Endothelial cell of umbilical vein (primary cell): ENCODE measurements around the gene TMEM109. TPM values are rescaled to one million over a fixed set of nuclear protein-coding genes. Genes with fewer than 3 reads are reported as not detected.

ENCODE experiments used
- BruUV-seq: library from RNA; stranded (reverse); fragments of 400-500 nt; replicated peaks from 2 replicates; lab custom pipeline; 2021; lab: Mats Ljungman, UMichigan
- CTCF ChIA-PET: fragments of 300-600, 350-600 bp; sonication (Branson Sonifier 250); formaldehyde crosslinking; loops from one replicate; lab custom pipeline; 2021; ENCODE audit warnings: antibody characterized with exemption, inconsistent platforms; lab: Charles Lee
- POLR2A ChIA-PET: fragments of 300-600, 350-600 bp; sonication (Branson Sonifier 250); formaldehyde crosslinking; loops from one replicate; lab custom pipeline; 2021; ENCODE audit warnings: antibody characterized with exemption, inconsistent platforms; lab: Charles Lee
- DNase-seq: peaks from one replicate; pipeline ENCODE4 v3.0.0-alpha.2; 2011; ENCODE audit warnings: low read depth, low spot score
- FAIRE-seq: peaks from 2 replicates; lab custom pipeline; 2011; peaks lifted over from hg19 to GRCh38; lab: Jason Lieb, UNC
- H2AFZ ChIP-seq: 2 replicates; pipeline ENCODE4 v1.6.0; 2012; ENCODE audit warnings: low read depth, low read length, control low read depth, inconsistent platforms
- H3K27ac ChIP-seq: 2 replicates; pipeline ENCODE4 v1.5.1; 2011; ENCODE audit warnings: low read depth, mild to moderate bottlenecking, control low read depth, low read length, moderate library complexity; ENCODE audit not compliant: insufficient read depth
- H3K27me3 ChIP-seq, 2 experiments: 2 replicates each; pipeline versions ENCODE4 v1.6.0 to v1.6.1; 2011; ENCODE audit warnings: low read length in 2 of 2, mixed read lengths in 1 of 2; ENCODE audit not compliant: control insufficient read depth in 2 of 2, insufficient read depth in 2 of 2
- H3K36me3 ChIP-seq, 2 experiments: 2 replicates in 1 of 2; 3 replicates in 1 of 2; pipeline ENCODE4 v1.5.1; 2011; ENCODE audit warnings: low read length in 2 of 2, mild to moderate bottlenecking in 1 of 2, moderate library complexity in 1 of 2; ENCODE audit not compliant: control insufficient read depth in 2 of 2, insufficient read depth in 2 of 2; ENCODE audit errors: extremely low read depth in 1 of 2
- H3K4me1 ChIP-seq: 3 replicates; pipeline ENCODE4 v1.5.1; 2011; ENCODE audit warnings: mild to moderate bottlenecking, low read length; ENCODE audit not compliant: control insufficient read depth, insufficient read depth; ENCODE audit errors: extremely low read depth
- H3K4me2 ChIP-seq: 2 replicates; pipeline ENCODE4 v1.6.1; 2011; ENCODE audit warnings: low read length, control low read depth, mixed read lengths; ENCODE audit not compliant: insufficient read depth
- H3K4me3 ChIP-seq, 3 experiments: fragments of 200-600 bp in 1 of 3; sonication (generic), shearing (Covaris generic) in 1 of 3; replicated peaks in 1 of 3; 2 replicates each; pipeline ENCODE4 v1.5.1; 2011 to 2016; ENCODE audit warnings: control low read depth in 3 of 3, low read length in 3 of 3, mild to moderate bottlenecking in 2 of 3, inconsistent platforms in 1 of 3, low read depth in 1 of 3, moderate library complexity in 1 of 3; ENCODE audit not compliant: insufficient read depth in 1 of 3
- H3K79me2 ChIP-seq: 2 replicates; pipeline ENCODE4 v1.6.0; 2012; ENCODE audit warnings: low read length, inconsistent platforms; ENCODE audit not compliant: control insufficient read depth, insufficient read depth
- H3K9ac ChIP-seq: replicated peaks from 2 replicates; pipeline ENCODE3; 2011; ENCODE audit warnings: low read length, control low read depth; ENCODE audit not compliant: insufficient read depth; ENCODE audit errors: extremely low read depth
- H3K9me1 ChIP-seq: replicated peaks from 3 replicates; pipeline ENCODE4 v1.6.0; 2011; ENCODE audit warnings: mild to moderate bottlenecking, low read length; ENCODE audit not compliant: control insufficient read depth, insufficient read depth; ENCODE audit errors: extremely low read depth
- H3K9me3 ChIP-seq: replicated peaks from 2 replicates; pipeline ENCODE4 v1.5.1; 2012; ENCODE audit warnings: low read length, inconsistent platforms; ENCODE audit not compliant: control insufficient read depth, insufficient read depth
- H4K20me1 ChIP-seq: replicated peaks from 2 replicates; pipeline ENCODE3; 2011; ENCODE audit warnings: mild to moderate bottlenecking, low read length; ENCODE audit not compliant: control insufficient read depth, insufficient read depth; ENCODE audit errors: extremely low read depth
- CTCF ChIP-seq, 2 donors: IDR thresholded peaks; 1 replicate in 1 of 2; 2 replicates in 1 of 2; pipeline ENCODE4 v1.5.1; 2011; ENCODE audit warnings: low read length in 2 of 2, mild to moderate bottlenecking in 2 of 2, moderate library complexity in 2 of 2, control low read depth in 1 of 2, inconsistent platforms in 1 of 2, low read depth in 1 of 2; ENCODE audit not compliant: insufficient read depth in 1 of 2; ENCODE audit errors: extremely low read depth in 1 of 2
- EZH2 ChIP-seq: IDR thresholded peaks from 2 replicates; pipeline ENCODE4 v1.6.1; 2012; ENCODE audit warnings: borderline replicate concordance, low read depth, mild to moderate bottlenecking, moderate library complexity, low read length, inconsistent platforms; ENCODE audit not compliant: severe bottlenecking
- FOS ChIP-seq: IDR thresholded peaks from 2 replicates; pipeline ENCODE4 v1.6.1; 2011; ENCODE audit warnings: mild to moderate bottlenecking, low read length, moderate library complexity, borderline replicate concordance; ENCODE audit not compliant: insufficient read depth
- GATA2 ChIP-seq: IDR thresholded peaks from 2 replicates; pipeline ENCODE4 v1.7.0; 2011; ENCODE audit warnings: low read depth, mild to moderate bottlenecking, moderate library complexity, mixed read lengths, low read length; ENCODE audit not compliant: insufficient read length, insufficient read depth
- JUN ChIP-seq: IDR thresholded peaks from 2 replicates; pipeline ENCODE4 v1.6.1; 2011; ENCODE audit warnings: borderline replicate concordance, low read depth; ENCODE audit not compliant: insufficient read length, insufficient read depth
- MYC ChIP-seq: IDR thresholded peaks from one replicate; pipeline ENCODE4 v1.6.1; 2011; ENCODE audit warnings: mild to moderate bottlenecking, low read depth, low read length
- POLR2A ChIP-seq: IDR thresholded peaks from 2 replicates; pipeline ENCODE4 v1.6.1; 2012; ENCODE audit warnings: low read depth, mild to moderate bottlenecking, control low read depth, low read length
- POLR2AphosphoS5 ChIP-seq: IDR thresholded peaks from 2 replicates; pipeline ENCODE4 v1.6.1; 2012; ENCODE audit warnings: low read depth, mild to moderate bottlenecking, control low read depth, low read length, moderate library complexity; ENCODE audit not compliant: insufficient read depth
- dilution Hi-C: fragments of 300-500 bp; cut with MboI; formaldehyde crosslinking; loops from one replicate; pipeline ENCODE4 v1.15.0; 2019; ENCODE audit warnings: low sequenced_read_pairs; ENCODE audit not compliant: extremely low pct_ligation_motif_present
- intact Hi-C: fragments of 100-400 bp; cut with micrococcal nuclease; formaldehyde crosslinking; loops from one replicate; pipeline ENCODE4 v1.10.0; 2022
- polyA plus RNA-seq, 4 experiments: library from polyadenylated mRNA; depleted of rRNA in 3 of 4; stranded (reverse) in 3 of 4; unstranded in 1 of 4; fragments of >200 nt; gene quantifications; 2 replicates each; pipeline versions ENCODE4 v1.2.1 to v1.2.3, GENCODE V29; 2011 to 2012; ENCODE audit warnings: missing spikeins in 1 of 4
- total RNA-seq: library from RNA; stranded (reverse); gene quantifications from 2 replicates; pipeline ENCODE4 v1.2.3, GENCODE V29; 2021
- TF ChIP-seq, protein P1 (sequence below): IDR thresholded peaks from 2 replicates; pipeline ENCODE4 v1.6.1; 2011; ENCODE audit not compliant: insufficient read depth, insufficient read length

The TMEM109 gene
- total and polyA plus RNA-seq, 2 donors (not counting 3 experiments of a cell fraction or from before 2014, with no cell fraction given): 143 to 192 TPM

- H3K79me2 ChIP-seq: no peaks in the 10 kb centered on the region
- FAIRE-seq (no peak), DNase-seq (no peak)
- no peaks in the 10 kb centered on the region for H3K9me3 ChIP-seq
- no peaks in the 10 kb centered on the region for H3K9me1 ChIP-seq
- ChIA-PET CTCF (interaction anchor here (1.6 kb wide), 1 partner anchor 27 kb away, joined by 3 read pairs; no protein-coding TSS in a partner anchor), POLR2A (no interaction called here)
- no peak overlapping the region for H3K4me3 ChIP-seq
- TF ChIP-seq CTCF (IDR thresholded peaks at IDR 0.05; ENCODE audit: extremely low read depth in 1 of 2, insufficient read depth in 1 of 2, low read depth in 1 of 2, low read length in 2 of 2): no peak
- no peak for TF ChIP-seq EZH2
- no peak for TF ChIP-seq POLR2AphosphoS5
- TF ChIP-seq JUN: no peak
- no peak for TF ChIP-seq MYC
- TF ChIP-seq, protein P1, sequence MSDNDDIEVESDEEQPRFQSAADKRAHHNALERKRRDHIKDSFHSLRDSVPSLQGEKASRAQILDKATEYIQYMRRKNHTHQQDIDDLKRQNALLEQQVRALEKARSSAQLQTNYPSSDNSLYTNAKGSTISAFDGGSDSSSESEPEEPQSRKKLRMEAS: no peak
- no peak for TF ChIP-seq FOS
- no peak for TF ChIP-seq GATA2
- no peak for TF ChIP-seq POLR2A
- H2AFZ ChIP-seq: no peak overlapping the region
- dilution Hi-C loops (no loop called here), intact Hi-C loops (no loop called here)
- peaks cover 3% of the 10 kb centered on the region for H3K4me1 ChIP-seq
- H4K20me1 ChIP-seq: no peaks in the 10 kb centered on the region
- H3K9ac ChIP-seq: no peak overlapping the region
- no peaks in the 10 kb centered on the region for H3K27me3 ChIP-seq
- no TSS peak for BruUV-seq
- no peaks in the 10 kb centered on the region for H3K36me3 ChIP-seq
- H3K4me2 ChIP-seq: no peak overlapping the region
- no peak overlapping the region for H3K27ac ChIP-seq
These were observed 28.3 kb downstream of the TMEM109 start for GRCh38 chr11:60942219-60942618.
